Adipose tissue (tissue), 3 donors: ENCODE measurements around the gene MGP. TPM values are rescaled to one million over a fixed set of nuclear protein-coding genes. Genes with fewer than 3 reads are reported as not detected.

Experiments used
- H3K27ac ChIP-seq: one replicate; pipeline ENCODE4 v1.5.1; 2013; ENCODE audit warnings: low read depth, low read length
- WGBS, 3 donors: extraction: QIAGEN DNeasy Blood & Tissue Kit; methylation state at CpG; one replicate each; pipeline ENCODE4 v1.1.7; 2013; 5-methylcytosine and 5-hydroxymethylcytosine counted together
- polyA plus RNA-seq, 3 donors: library from polyadenylated mRNA; stranded (reverse); fragments of 200-250 nt; gene quantifications; one replicate each; pipeline ENCODE4 v1.2.3, GENCODE V29; 2013
- donor health status: healthy with polysubstance abuse.
- donor health status: Bipolar disorder and iron deficiency.
- donor health status: healthy.

The MGP gene
- polyA plus RNA-seq, 3 donors, result 63.1 to 1,647 (median 417) TPM

DNA sequence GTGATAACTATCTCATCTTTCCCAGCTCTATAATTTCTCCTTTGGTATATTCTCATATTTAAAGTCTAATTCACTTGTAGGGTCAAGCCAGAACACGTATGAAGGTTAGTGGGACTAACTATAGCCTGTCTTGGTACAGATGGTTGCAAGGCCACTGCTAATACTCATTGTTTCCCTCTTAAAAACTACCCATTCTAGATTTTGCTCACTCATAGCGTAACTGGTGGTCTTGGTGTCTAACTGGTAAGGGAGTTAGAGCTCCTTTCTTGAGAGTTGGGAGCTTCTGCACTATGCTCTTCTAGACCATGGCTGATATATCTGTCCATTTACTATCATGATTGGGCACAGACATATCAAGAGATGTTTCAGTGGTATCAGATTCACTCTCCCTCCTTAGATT, 8.8 kb downstream of the MGP start:
- H3K27ac ChIP-seq, result no peak overlapping the region
- WGBS, 3 donors, result 45 to 95% (median 93%) methylated on average over 2 of the region's 2 CpGs

DNA sequence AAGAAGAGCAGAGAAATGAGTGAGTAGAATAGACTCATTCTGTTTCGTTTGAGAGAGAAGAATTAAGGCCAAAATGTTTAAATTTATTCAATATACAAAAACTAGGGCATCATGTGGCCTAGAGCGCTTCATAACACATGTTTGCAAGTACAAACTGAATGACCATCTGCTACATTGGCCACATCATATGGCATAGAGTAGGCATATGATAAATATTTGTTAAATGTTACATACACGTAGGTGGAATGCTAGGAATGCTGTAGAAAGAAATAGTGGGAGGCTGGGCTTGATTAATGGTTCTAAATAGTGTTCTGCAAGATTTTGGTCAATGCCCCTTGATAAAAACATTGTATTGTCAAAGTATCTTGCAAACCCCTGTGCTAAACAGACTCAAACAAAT, 10.8 kb downstream of the MGP start:
- no peak overlapping the region for H3K27ac ChIP-seq
- WGBS, 3 donors, result 64 to 77% (median 72%) methylated on average over 3 of the region's 3 CpGs

DNA sequence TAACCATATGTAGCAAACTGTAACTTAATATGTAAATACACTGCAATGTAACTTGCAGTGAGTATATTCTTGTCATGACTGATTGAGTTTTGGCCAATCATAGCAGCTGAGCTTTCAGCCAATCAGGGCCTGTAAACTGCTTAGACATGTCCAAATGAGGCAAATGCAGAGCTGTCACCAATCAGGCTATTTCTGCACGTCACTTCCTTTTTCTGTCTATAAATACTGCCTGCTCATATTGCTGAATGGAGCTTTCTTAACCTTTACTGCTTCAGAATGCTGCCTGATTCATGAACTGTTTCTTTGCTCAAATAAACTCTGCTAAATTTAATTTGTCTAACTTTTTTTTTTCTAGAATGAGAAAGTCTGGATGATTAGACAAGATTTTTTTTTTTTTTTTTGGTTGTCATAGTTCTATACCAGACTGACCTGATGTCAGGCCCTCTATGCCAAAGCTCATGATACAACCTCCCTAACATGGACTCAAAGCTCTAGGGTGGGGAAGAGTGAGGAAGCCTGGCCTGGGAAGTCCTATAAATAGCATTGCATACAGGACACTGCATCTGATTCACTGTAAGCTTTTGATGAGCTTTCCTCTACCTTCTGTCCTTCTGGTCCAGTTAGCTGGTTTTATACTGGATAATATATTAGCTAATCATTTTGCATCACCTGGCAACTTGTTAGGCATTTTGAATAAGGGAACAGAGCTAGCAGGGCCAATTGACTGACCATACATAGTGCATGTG, 12.0 kb downstream of the MGP start:
- WGBS, 3 donors, result 60 to 67% (median 67%) methylated on average over 1 of the region's 1 CpG
- no peak overlapping the region for H3K27ac ChIP-seq

DNA sequence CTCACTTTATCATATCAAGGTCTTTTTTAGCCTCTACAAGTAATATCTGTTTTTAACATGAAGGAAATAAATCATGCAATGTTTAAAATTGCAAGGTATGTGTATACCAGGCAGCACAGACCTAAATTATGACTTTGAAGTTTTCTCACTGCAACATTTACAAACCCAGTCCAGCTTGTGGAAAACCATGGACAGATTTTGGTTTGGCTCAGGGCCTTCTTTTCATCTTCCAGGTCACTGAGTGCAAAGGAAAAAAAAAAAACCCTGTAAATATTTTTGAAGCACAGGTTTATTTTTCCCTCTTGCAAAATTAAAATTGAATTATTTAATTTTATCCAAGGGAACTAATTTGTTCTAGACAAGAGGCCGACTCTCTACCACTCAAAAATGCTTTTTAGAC, 13.8 kb downstream of the MGP start:
- WGBS, 3 donors, result 83 to 92% (median 90%) methylated on average over 1 of the region's 1 CpG
- H3K27ac ChIP-seq, result no peak overlapping the region

DNA sequence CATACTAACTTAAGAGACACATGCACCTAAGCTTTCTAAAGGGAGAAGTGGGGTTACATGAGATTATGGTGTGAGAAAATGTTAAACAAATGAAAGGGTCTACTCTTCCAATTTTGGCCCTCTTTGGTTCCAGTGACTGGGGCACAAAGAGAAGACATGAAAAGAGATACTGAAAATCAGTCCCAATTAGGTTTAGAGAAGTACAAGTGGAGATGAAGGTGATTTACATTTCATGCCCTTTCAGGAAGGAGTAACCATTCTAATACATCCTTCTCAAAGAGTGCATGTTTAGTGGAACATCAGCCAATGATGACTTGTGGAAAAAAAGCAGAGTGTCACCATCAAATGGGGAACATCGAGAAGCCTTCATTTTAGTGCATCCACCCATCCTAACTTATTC, 14.4 kb downstream of the MGP start:
- WGBS, 3 donors, result 90 to 97% (median 95%) methylated on average over 1 of the region's 1 CpG
- H3K27ac ChIP-seq, result no peak overlapping the region

DNA sequence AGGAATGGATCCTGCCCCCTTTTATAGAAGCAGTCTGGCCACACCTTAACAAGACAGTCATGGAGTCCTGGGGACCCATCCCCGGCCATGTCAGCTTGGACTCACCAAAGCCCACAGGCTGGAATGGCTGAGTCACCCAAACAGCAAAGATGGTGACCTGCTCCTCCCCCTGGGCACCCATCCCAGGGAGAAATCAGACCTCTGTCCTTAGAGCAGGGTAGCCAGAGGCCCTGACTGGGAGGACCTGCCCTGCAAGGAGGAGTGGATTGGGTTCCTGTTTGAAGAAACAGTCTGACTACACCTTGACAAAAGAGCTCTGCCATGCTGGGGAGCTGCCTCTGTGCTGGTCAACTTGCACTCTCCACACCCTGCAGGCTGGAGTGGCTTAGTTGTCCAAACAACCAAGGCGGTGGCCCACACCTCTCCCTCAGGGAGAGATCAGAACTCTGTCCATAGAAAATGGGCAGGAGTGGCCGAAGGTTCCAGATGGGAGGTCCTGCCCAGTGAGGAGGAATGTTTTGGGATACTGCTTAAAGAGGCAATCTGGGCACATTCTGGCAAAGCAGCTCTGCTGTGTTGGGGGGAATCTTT, 16.6 kb downstream of the MGP start:
- WGBS, 3 donors, result 89 to 97% (median 92%) methylated on average over 3 of the region's 3 CpGs
- H3K27ac ChIP-seq, result no peak overlapping the region

DNA sequence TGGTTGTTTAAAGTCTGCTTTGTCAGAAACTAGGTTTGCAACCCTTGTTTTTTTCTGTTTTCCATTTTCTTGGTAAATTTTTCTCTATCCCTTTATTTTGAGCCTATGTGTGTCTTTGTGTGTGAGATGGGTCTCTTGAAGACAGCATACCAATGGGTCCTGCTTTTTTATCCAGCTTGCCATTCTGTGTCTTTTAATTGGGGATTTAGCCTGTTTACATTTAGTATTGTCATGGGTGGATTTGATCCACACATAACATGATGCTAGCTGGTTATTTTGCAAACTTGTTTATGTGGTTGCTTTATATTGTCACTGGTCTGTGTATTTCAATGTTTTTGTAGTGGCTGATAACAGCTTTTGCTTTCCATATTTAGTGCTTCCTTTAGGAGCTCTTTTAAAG, 25.2 kb downstream of the MGP start:
- no peak overlapping the region for H3K27ac ChIP-seq

DNA sequence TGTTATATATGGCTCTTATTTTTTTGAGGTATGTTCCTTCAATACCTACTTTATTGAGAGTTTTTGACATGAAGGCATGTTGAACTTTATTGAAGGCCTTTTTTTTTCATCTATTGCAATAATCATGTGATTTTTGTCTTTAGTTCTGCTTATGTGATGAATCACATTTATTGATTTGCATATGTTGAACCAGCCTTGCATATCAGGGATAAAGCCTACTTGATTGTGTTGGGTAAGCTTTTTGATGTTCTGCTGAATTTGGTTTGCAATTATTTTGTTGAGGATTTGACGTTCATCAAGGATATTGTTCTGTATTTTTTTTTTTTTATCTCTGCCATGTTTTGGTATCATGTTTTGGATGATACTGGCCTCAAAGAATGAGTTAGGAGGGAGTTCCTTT, 27.1 kb downstream of the MGP start:
- 91 to 99% (median 93%) methylated on average over 1 of the region's 1 CpG for WGBS, 3 donors
- no peak overlapping the region for H3K27ac ChIP-seq

DNA sequence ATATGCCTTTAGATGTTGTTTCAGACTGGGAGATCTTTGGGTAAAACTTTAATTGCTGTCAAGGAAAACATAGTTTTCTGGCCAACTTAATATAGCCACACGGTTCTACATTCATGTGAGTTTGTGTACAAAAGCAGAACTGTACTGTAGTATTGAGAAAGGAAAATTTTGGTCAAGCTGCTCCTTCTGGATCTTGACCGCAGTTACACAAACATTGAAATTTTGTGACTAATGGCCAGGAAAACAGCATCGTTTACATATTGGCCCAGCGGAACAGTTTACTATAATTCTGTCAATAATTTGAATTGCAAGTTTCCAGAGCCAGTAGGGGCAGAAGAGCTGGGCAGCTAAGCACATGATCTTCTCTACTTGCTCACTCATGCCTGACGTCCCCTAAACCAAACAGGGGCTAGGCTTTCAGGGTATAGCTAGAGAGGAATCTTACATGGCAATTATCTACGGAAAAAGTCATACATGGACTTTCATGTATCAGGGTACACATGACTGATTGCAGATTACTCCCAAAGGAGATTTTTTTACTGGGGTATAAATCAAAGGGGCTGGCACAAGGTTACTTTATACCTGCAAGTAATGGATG, 31.0 kb downstream of the MGP start:
- no peak overlapping the region for H3K27ac ChIP-seq
- WGBS, 3 donors, result 53 to 68% (median 60%) methylated on average over 6 of the region's 6 CpGs

DNA sequence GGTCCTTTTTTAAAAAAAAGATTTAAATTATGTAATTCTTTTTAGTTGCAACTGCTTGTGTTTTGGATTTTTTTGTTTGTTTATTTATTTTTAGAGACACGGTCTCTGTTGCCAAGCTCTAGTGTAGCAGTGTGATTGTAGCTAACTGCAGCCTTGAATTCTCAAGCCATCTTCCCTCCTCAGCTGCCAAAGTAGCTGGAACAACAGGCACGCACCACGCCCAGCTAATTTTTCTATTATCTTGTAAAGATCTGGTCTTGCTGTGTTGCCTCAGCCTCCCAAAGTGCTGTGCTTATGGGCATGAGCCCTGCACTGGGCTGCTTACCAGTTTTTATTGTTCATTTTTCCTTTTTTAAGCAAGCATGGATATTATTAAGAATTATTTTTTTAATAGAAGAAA, 31.7 kb downstream of the MGP start:
- 51 to 72% (median 58%) methylated on average over 3 of the region's 3 CpGs for WGBS, 3 donors
- no peak overlapping the region for H3K27ac ChIP-seq

DNA sequence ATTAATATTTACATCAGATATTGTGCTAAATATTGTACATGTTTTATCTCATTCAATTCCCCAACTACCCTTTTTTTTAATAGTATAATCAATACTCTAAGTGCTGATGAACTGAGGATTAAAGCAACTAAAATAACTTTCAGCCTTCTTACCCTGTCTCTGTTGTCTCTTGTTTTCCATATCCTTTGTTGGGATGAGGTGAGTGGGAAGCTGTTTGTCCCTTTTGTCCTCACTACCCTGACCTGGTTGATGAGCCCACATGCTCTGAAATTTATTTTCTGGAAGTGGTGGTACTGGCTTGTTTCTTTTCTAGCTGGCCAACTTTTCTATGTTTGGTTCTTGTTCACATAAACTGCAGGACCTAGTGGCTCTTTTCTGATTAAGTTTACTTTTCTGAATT, 32.8 kb downstream of the MGP start:
- H3K27ac ChIP-seq, result no peak overlapping the region

DNA sequence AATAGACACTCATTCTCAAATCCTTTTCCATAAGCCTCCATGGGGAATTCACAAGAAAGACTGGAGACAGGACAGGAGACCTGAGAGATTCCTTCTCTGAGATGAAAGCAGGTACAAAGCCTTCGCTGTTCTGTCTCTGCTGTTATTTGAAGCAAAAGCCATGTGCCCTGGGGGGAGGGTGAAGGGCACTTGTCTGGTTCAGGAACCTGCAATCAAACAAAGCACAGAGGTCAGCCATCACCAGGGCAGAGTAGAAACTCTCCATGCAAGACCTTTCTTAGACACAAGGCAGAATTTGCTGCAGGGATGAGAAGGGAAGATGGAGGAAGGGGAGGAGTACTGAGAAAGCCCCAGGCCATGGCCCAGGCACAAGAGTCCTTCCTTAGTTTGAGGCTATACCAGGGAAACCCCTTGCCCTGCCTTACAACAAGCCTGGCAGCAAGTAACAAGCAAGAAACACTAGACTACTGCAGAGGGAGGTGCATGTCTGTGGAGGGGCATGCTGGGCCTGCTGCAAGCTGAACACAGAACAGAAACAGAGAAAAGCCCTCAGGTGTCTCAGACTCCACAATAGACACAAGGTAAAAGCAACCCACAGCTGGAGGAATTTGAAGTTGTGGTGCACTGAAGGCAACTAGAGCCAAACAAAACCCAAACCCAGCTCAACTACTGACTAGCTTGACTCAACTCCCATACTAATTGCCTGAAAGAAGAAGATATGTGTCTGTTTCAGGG, 34.6 kb downstream of the MGP start:
- H3K27ac ChIP-seq, result no peak overlapping the region
- 4 to 96% (median 95%) methylated on average over 1 of the region's 1 CpG for WGBS, 3 donors

DNA sequence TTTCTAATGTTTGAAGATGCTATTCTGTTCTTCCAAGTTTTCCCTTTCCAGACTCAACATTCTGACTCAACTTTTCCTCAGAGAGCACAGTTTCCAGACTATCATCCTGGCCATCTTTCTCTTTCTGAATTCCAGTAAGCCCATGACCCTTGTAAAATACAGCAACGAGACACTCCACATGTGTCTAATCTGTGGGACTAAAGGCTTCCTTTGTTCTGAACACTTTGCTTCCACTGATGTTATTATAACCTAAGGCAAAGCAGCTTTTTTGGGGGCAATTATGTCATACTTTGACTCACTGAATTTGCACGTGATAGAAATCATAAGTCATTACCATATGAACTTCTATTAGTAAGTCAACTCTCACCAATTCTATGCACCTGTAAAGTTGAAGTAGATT, 36.0 kb downstream of the MGP start:
- 59 to 75% (median 66%) methylated on average over 2 of the region's 2 CpGs for WGBS, 3 donors
- H3K27ac ChIP-seq, result no peak overlapping the region

DNA sequence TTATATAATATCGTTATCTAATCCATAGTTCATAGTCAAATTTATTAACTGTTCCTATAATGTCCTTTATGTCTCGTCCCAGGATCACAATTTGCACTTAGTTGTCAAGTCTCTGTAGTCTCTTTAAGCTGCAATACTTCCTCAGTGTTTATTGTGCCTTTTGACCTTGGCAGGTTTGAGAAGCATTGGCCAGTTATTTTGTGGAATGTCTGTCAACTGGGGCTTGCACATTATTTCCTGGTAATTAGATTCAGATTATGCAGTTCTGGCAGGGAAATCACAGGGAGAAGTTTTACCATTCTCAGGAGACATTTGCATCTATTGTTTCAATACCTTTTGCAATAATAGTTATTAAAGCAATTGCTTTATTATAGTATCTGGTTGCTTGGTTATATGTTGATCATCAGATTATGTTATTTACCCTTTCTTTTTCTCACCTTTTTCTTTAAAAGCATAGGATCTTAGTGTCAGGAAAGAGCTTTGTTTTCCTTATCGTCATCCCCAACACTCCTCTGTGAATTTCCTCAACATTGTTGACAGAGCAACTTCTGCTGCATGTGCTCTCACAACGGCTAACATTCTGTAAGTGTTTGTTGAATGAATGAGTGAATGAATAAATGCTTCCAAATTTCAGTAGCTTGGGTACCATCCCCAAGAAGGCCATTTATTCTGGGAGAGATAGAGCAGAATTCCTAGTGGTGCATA, 38.6 kb downstream of the MGP start:
- H3K27ac ChIP-seq, result no peak overlapping the region
- WGBS, 3 donors, result 26 to 66% (median 41%) methylated on average over 4 of the region's 4 CpGs

DNA sequence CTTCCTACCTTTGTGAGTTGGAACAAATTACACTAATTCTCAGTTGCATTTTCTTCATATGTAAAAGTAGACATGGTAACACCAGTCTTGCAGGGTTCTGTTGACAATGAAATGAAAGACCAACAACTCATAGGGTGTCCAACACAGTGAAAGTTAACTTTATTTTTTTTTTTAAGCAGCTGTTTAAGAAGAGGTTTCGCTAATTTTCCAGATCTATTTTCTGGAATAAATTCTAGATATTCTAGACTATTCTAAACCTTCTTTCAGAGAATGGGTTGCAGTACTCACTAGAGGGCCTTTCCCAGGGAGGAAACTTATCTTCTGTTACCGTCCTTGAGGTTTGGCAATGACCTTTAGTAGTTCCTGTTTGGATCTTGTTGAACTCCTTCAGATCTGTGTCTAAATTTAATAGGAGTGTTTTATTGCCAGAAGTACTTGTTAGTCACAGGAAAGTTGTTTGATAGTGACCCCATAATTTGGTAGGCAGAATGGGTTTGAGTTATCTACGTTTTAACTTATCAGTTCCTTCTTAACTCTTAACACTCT, 39.5 kb downstream of the MGP start:
- 33 to 36% (median 34%) methylated on average over 3 of the region's 3 CpGs for WGBS, 3 donors
- H3K27ac ChIP-seq, result no peak overlapping the region

DNA sequence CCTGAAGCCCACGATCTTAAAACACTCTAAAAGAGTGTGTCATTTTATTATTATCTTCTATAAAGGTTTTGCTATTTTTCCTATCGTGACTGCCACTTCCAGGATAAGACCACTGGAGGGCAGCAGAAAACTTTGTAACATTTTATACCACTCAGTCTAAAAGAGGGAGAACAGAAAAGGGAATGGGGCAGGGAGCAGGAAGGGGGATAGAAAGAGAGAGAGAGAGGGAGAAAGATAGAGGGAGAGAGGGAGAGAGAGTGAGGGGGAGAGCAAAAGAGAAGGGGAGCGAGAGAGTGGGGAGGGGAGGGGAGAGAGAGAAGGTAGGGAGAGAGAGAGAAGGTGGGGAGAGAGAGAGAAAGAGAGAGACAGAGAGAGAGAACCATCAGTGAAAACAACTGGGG, 40.3 kb downstream of the MGP start:
- 11 to 14% (median 13%) methylated on average over 3 of the region's 3 CpGs for WGBS, 3 donors
- H3K27ac ChIP-seq, result no peak overlapping the region

DNA sequence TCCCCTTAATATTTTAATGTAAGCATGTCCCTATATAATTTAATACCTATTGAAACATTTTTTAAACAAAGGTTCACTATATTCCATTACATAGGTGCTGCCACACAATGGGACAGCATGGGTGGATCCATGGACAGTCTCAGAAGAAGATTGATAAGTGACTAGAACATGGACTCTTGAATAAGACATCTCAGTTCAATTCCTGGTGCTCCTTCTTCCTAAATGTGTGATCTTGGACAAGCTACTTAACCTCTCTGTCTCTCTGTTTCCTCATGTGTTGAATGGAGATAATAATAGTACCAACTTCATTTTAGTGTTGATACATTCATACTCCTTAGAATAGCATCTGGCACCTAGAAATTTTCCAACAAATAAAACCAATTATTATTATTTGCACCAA, 41.3 kb downstream of the MGP start:
- no peak overlapping the region for H3K27ac ChIP-seq

DNA sequence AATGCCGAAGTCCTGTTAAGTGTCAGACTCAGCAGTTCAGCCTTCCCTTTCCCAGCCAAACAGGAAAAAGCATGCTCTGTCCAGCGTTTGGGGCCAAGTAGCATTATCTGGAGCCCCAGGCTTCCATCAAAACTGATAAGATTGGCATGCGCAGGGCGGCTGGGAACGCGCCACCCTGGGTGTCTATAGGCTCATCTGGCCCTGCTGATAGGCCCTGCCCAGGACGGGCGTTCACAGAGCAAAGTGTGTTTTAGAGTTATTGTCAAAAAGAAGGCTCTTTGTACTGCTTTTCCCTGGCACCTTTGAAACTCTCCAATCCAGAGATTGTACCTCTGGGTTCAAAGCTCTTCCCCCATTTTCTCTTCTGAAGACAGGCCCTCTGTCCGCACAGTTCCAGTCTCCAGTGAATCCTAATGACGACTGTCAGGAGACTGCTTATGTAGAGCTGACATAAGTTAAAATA, 42.2 kb downstream of the MGP start, which contains the start of gene ART4:
TSS of gene ART4 (minus strand) at position 102 of the 463 bp plus-strand sequence. CDS start 413 bp downstream, outside the sequence.
- no peak within 1 kb of the TSS for H3K27ac ChIP-seq
- WGBS, 3 donors, result 58 to 75% (median 66%) methylated on average over 10 of the region's 10 CpGs
